ENCODE data around the gene ADAT3.

Gene ADAT3

DNA sequence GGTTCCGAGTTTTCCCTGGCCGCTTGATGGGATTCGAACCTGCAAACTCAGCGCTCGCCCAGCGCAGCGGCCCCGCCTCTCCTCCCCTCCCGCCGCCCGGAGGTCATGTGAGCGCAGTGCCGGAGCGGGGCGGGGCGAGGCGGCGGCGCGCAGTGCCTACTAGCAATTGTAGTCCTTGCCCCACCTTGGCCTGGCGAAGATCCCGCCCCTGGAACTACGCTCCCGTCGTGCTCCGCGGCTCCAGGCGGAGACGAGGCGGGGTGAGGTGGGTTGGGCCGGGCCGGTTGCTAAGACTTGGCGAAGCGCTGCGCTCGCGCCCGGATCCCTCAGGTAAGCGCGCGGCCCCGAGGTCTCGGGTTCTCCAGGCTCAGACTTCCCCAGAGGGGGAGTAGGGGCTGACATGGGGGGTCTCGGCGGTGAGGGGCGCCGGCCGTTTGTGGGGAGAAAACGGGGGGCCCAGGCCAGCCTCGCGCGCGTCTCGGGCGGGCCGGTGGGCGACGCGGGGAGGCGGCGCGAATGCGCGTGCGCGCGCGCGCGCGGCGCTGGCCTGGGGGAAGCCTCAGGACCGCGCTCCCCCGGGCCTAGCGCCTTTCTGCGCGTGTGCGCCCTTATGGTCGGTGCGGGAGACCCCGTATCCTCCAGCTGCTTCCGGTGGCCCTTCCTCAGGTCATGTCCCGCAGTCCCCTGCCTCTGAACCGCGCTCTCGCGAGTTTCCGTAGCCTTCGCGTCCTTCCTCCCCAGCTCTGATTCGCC is at the start of gene ADAT3, which contains the start of gene SCAMP4:
Gene ADAT3 (plus strand): TSS at position 290 of the 753 bp plus-strand sequence. CDS start 6,649 bp downstream, outside the sequence.
Gene SCAMP4 (plus strand): TSS at position 290 of the 753 bp plus-strand sequence. CDS start 9,621 bp downstream, outside the sequence.
- peak; percentile 80 for FAIRE-seq

- no peak for FAIRE-seq
Observed at GRCh38 chr19:1855828-1856255, 49.4 kb upstream of the ADAT3 start.

DNA sequence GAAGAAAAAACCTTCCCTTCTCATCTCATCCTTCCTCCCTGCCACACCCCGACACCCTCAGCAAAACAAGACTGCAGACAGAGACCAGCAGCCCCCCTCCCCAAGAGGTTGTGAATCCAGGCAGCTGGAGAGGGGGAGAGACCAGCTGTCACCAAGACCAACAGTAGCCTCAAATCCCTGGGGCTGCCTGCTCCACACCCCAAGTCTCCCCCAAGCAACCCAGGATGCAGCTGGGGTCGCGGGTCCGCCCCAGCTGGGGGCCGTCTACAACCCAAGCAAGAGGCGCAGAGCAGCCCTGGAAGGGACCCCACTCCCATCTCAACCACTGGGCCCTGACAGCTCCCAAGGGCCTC is 48.9 kb upstream of the ADAT3 start:
- FAIRE-seq: no peak

- no peak for FAIRE-seq
Observed at GRCh38 chr19:1856698-1857603, 48.2 kb upstream of the ADAT3 start.

DNA sequence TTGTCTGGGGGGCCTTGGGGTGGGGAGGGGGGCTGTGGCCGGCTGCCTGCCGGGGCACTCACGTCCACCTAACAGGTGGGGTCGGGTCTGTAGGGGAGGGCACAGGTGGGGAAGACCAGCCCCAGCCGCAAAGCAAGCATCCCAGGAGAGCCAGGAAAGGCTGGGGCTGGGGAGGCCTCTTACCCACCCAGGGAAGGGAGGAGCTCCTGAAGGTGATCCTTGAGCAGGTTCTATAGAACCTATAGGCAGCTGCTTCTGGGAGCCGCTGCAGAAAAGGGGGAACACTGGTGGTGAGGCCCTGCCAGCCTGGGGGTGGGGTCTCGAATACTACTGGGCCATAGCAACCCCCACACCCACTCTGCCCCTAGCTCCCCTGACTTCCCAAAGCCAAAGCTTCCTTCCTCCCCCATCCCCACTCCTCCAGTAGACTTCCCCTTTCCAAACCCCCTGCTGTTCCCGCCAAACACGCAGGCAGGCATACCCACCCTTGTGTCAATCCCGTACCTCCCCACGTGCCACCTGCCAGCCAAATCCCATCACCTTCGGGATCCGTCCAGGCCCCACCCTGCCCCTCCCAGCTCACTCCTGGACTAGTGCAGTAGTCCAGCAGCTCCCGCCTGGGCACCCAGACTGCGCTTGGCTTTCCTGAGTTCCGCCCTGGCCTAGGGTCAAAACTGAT is 47.4 kb upstream of the ADAT3 start:
- FAIRE-seq: no peak

DNA sequence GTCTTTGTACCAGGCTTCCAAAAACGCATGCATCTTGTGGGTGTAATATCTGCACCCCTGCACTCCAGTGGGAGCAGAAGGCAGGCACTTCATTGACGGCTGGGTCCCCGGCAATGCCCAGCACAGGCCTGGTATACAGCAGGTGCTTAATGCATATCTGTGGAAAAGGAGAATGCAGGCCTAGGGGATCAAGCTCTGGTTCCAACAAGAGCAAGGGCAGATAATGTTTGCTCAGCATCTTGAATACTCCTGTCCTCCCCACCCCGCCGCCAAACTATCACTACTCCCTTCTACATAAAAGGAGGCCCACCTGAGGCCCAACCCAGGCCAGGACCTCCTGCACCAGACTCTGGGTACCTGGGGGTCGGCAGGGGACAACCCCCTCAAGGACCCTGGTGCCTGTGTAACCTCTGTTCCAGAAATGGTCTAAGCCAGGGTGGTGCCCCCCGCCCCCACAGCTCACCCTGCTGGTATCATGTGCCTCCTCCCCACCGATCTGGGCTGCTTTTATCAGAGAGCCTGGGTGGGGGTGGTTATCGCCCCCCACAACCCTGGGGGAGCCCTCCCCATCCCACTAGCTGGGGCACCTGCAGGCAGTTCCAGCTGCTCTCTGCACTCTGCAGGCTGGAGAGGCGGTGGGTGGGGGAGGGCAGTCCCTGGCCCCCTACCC is 46.7 kb upstream of the ADAT3 start:
- FAIRE-seq: no peak

DNA sequence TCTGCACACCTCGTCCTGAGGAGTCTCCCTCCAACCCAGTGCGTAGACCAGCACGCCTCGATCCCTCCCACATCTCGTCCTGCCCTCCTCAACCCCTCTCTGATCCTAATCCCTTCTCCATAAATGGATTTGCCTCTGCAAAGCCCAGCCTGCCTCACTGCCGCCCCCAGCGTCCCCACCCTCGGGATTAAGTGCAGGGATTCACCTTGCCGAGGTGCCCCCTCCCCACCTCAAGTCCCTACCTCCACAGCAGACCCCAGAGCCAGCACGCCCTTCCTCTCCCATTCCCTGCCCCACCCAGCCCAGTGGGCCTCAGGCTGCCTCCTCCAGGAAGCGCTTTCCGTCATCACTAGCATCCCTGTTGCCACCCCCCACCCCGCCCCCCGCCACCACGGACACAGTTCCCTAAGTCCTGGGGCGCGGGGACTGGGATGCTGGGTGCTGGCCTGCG is 45.8 kb upstream of the ADAT3 start:
- FAIRE-seq: no peak

DNA sequence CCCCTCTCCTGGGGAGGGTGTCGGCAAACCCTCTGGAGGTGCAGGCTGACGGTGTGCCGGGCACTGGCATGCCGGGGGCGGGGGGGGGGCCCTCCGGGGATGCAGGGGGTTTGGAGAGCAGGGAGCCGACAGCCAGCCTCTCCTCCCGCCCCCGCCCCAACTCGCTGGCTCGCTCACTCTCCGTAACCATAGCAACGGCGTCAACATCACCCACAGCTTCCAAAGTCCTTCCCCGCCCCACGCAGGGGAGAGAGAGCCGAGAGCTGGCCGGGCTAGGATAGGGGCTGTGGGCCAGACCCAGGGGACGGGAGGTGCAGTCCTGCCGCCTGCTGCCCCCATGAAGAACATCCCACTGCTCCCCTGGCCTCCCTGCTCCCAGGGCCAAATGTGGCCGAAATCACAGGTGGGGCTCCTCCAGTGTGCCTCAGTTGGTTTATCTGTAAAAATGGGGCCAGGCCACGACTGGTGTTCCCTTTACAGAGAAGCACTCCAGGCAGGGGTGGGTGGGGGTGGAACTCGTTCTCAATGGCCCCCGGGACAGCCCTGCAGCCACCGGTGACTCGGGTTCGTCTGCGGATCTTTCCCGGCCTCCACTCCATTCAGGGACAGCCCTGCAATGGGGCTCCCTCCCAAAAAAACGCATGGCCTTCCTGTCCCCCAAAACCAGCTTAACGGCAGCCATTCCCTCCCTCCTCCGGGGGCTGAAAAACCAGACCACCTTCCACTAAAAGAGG is 45.0 kb upstream of the ADAT3 start:
- FAIRE-seq: no peak

DNA sequence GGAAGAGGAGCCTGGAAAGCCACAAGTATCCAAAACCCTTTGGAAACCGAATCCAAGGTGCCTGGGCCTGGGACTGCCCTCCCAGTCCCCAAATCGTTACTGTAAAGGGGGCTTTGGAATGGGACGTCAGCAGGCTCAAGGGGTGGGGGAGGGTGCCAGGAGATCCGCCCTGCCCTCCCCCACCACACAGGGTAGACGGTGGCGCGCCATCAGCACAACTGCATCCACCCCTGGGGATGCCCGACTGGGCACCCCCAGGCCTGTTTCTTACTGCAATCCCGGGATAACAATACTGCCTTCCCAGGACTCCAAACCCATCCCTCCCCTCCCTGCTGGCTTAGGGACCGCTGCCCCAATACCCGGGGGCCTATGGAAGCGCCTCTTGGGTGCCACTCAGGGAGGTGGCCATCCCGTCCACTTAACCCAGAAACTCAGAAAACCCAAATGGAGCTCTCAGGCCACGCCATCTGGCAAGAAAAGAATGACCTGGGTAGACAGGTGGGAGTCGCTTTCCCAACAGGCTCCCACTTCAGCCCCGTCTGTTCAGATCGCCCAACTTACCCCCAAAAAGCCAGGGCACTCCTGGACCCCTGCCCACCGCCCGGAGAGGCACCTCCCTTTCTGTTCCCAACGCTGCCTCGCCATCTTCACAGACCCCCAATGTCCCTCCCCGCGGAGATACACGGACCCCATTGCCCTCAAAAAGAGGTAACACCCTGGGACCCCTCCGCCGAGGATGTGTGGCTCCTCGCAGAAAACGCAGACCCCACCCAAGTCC is 44.2 kb upstream of the ADAT3 start:
- FAIRE-seq: no peak

- no peak for FAIRE-seq
Observed at GRCh38 chr19:1861599-1862031, 43.6 kb upstream of the ADAT3 start.

DNA sequence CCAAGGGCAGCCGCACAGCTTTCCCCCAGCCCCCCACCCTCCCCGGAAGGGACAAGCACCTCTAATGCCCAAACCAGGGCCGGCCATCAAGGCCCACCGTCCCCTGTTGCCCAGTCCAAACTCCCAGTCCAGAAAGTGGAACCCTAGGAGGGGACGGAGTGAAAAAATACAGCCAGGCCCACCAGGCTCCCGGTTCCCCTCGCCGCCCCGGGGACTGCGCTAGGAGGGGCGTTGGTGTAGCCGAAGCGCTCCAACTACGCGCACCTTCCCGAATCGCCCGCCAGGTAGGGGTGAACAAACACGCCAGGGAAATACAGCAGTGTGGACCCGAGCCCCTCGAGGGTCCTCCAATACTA is 43.2 kb upstream of the ADAT3 start:
- FAIRE-seq: no peak

GRCh38 chr19:1862424-1863327 is 42.5 kb upstream of the ADAT3 start:
- no peak for FAIRE-seq

DNA sequence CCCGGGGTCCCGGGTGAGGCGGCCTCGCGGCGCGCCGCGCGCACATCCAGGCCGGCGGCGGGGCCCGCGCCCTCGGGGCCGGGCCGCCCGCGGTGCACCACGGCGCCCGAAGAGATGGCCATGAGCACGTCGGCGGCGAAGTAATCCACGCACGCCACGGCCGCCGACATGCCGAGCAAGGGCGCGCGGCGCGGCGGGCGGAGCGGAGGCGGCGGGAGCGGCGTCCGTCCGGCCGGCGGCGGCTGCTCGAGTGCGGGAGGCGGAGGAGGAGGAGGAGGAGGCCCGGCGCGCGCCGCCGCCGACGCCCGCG is 41.9 kb upstream of the ADAT3 start, which contains the start of gene KLF16:
Gene KLF16 (minus strand): TSS at position 252 of the 310 bp plus-strand sequence. CDS start 82 bp downstream, at position 170.
- FAIRE-seq: no peak

GRCh38 chr19:1863638-1864479 is 41.3 kb upstream of the ADAT3 start:
- no peak for FAIRE-seq

DNA sequence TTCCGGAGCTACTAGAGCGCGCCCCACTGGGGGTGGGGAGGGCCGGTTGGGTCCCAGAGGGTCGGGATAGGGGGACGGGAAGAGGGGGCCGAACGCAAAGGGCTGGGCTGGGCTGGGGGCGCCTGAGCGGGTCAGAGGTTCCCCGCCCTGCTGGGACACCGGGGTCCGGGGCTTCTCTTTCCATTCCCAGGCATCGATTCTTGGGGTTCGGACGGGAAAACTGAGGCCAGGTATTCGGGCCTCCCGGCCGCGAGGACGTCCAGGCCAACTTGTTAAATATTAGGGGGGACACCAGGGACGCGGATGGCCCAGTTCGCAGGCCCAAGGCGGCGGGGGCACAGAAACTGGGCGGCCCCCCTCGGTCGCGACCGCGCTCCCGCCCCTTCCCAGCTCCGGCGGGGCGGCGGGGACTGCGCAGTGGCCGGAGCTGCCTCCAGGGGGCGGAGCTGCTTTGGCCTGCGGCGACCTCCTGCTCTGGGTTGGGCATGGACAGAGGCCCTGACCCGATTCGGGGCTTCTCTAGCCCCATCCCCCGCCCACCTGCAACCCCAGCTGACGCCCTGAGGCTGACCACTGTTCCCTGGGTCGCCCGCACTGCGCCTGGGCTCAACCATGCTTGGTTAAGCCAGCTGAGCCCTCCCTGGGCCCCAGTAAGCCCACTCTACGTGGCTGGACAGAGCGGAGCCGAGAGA is 40.6 kb upstream of the ADAT3 start:
- FAIRE-seq: no peak

- FAIRE-seq: no peak
Observed at GRCh38 chr19:1865172-1866010, 39.8 kb upstream of the ADAT3 start.

DNA sequence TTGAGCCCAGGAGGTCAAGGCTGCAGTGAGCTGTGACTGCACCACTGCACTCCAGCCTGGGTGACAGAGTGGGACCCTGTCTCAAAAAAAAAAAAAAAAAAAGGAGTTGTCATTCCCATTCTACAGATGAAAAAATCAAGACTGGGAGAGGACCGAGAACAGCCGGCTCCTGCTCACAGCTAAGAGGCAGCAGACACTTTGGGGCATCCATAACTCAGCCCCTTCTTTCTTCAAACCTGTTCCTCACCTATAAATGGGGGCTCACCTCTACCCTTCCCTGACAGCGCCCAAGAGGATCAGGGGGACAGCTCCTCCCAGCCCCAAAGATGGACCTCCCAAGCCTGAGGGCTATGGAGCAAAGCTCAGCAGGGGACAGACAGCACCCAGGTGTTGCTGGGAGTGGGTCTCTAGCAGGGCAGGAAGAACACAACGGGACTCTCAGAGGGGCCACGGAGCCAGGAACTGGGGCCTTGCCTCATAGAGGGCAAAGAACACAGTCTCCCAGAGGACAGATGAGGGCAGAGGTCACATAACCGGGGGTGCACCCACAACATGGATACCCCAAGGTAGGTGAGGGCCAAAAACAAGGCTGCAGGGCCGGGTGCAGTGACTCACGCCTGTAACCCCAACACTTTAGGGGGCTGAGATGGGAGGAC is 38.4 kb upstream of the ADAT3 start:
- no peak for FAIRE-seq
